ENCODE measurements around the gene GLTP.

Gene GLTP

DNA sequence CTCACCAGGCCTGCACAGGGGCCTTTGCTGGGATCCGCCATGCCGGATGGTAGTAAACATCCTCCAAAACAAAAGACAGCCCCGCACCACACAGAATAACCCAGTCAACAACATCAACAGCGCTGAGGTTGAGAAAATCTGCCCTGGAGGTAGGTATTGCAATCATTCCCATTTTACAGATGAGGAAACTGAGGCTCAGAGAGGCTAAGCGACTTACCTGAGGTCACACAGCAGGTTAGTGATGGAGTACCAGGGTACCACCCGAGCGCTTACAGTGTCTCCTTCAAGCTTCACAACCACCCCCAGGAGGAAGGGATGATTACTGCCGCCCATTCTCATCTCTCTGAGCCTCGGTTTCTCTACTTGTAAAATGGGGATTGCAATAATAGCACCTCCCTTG is 62.1 kb downstream of the GLTP start:
- H3K4me1 ChIP-seq (ENCODE audit: insufficient read depth, low read length, poor library complexity, severe bottlenecking) = no peaks in the 10 kb centered on the region
- H3K4me3 ChIP-seq (ENCODE audit: low read length, poor library complexity, severe bottlenecking) = no peak overlapping the region
- H3K9me2 ChIP-seq (replicated peaks; ENCODE audit: low read depth, low read length) = no peaks in the 10 kb centered on the region
- H3K27me3 ChIP-seq (ENCODE audit: insufficient read depth, low read length, poor library complexity, severe bottlenecking) = no peaks in the 10 kb centered on the region
- no peaks in the 10 kb centered on the region for H3K9me3 ChIP-seq (ENCODE audit: insufficient read depth, low read depth, low read length)
- H2AFZ ChIP-seq (ENCODE audit: low read length) = no peak overlapping the region
- H3F3A ChIP-seq (ENCODE audit: low read depth) = no peaks in the 10 kb centered on the region
- H3K4me2 ChIP-seq (ENCODE audit: low read depth, low read length, poor library complexity, severe bottlenecking) = no peak overlapping the region
- no peak overlapping the region for H3K9ac ChIP-seq (ENCODE audit: low read depth, low read length, poor library complexity, severe bottlenecking)
- no peak for TF ChIP-seq EZH2phosphoT487 (IDR thresholded peaks at IDR 0.05; ENCODE audit: borderline replicate concordance)
- TF ChIP-seq, protein P1, sequence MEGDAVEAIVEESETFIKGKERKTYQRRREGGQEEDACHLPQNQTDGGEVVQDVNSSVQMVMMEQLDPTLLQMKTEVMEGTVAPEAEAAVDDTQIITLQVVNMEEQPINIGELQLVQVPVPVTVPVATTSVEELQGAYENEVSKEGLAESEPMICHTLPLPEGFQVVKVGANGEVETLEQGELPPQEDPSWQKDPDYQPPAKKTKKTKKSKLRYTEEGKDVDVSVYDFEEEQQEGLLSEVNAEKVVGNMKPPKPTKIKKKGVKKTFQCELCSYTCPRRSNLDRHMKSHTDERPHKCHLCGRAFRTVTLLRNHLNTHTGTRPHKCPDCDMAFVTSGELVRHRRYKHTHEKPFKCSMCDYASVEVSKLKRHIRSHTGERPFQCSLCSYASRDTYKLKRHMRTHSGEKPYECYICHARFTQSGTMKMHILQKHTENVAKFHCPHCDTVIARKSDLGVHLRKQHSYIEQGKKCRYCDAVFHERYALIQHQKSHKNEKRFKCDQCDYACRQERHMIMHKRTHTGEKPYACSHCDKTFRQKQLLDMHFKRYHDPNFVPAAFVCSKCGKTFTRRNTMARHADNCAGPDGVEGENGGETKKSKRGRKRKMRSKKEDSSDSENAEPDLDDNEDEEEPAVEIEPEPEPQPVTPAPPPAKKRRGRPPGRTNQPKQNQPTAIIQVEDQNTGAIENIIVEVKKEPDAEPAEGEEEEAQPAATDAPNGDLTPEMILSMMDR (conservative IDR thresholded peaks at IDR 0.05; ENCODE audit: low read length) = no peak
- no peaks in the 10 kb centered on the region for H3K79me2 ChIP-seq (ENCODE audit: insufficient read depth, low read length)
- no peaks in the 10 kb centered on the region for H4K20me1 ChIP-seq (ENCODE audit: insufficient read depth, low read length, poor library complexity, severe bottlenecking)
- no peaks in the 10 kb centered on the region for H3K36me3 ChIP-seq (ENCODE audit: insufficient read depth, low read length)

DNA sequence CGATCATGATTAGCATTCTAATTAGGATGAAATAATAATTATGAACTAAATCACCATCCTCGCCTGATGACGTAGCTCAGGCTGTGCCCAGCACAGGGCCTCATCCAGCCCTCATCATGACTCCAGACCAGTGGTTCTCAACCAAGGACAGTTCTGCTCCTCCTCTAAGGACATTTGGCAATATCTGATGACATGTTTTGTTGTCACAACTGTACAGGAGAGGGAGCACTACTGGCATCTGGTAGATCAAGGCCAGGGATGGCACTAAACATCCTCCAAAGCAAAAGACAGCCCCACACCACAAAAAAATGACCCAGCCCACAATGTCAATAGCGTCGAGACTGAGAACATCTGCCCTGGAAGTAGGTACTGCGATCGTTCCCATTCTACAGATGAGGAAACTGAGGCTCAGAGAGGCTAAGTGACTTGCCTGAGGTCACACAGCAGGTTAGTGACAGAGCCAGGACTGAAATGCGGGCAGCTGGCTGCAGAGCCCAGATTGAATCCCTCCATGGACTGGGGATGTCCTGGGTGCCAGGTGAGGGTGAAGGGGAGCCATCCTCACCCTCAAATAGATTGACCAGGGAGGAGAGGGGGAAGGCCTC is 62.6 kb downstream of the GLTP start:
- H3K9ac ChIP-seq (ENCODE audit: low read depth, low read length, poor library complexity, severe bottlenecking) = no peak overlapping the region
- H3K9me2 ChIP-seq (replicated peaks; ENCODE audit: low read depth, low read length) = no peaks in the 10 kb centered on the region
- H3K36me3 ChIP-seq (ENCODE audit: insufficient read depth, low read length) = no peaks in the 10 kb centered on the region
- H2AFZ ChIP-seq (ENCODE audit: low read length) = no peak overlapping the region
- H3K79me2 ChIP-seq (ENCODE audit: insufficient read depth, low read length) = no peaks in the 10 kb centered on the region
- H3K4me2 ChIP-seq (ENCODE audit: low read depth, low read length, poor library complexity, severe bottlenecking) = no peak overlapping the region
- H3K4me1 ChIP-seq (ENCODE audit: insufficient read depth, low read length, poor library complexity, severe bottlenecking) = no peaks in the 10 kb centered on the region
- no peaks in the 10 kb centered on the region for H4K20me1 ChIP-seq (ENCODE audit: insufficient read depth, low read length, poor library complexity, severe bottlenecking)
- no peaks in the 10 kb centered on the region for H3K9me3 ChIP-seq (ENCODE audit: insufficient read depth, low read depth, low read length)
- no peaks in the 10 kb centered on the region for H3F3A ChIP-seq (ENCODE audit: low read depth)
- no peak for TF ChIP-seq EZH2phosphoT487 (IDR thresholded peaks at IDR 0.05; ENCODE audit: borderline replicate concordance)
- TF ChIP-seq, protein P1 (conservative IDR thresholded peaks at IDR 0.05; ENCODE audit: low read length) = no peak
- H3K27me3 ChIP-seq (ENCODE audit: insufficient read depth, low read length, poor library complexity, severe bottlenecking) = no peaks in the 10 kb centered on the region
- no peak overlapping the region for H3K4me3 ChIP-seq (ENCODE audit: low read length, poor library complexity, severe bottlenecking)

DNA sequence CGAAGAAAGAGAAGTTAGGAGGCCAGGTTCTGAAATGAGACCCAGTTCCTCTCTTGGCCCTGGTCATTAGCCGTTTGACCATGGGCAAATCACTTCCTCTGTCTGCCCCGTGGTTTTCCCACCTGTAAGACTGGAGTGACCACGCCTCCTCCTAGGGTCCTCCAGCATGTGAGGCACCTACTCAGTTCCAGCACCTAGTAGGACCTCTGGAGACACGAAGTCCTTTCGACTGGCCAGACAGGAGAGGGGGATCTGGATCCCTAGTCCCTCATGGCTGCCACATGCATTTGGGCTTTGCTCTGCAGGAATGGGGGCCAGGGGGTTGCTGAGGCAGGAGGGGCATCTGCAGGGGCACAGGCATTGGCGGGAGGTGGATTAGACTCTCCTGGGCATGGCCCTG is 63.5 kb downstream of the GLTP start:
- Histone ChIP-seq H2AFZ (ENCODE audit: low read length) (no peak overlapping the region), H3K4me2 (ENCODE audit: low read depth, low read length, poor library complexity, severe bottlenecking) (no peak overlapping the region), H3K27me3 (ENCODE audit: insufficient read depth, low read length, poor library complexity, severe bottlenecking) (no peaks in the 10 kb centered on the region), H3K9me3 (ENCODE audit: insufficient read depth, low read depth, low read length) (no peaks in the 10 kb centered on the region), H4K20me1 (ENCODE audit: insufficient read depth, low read length, poor library complexity, severe bottlenecking) (no peaks in the 10 kb centered on the region), H3K79me2 (ENCODE audit: insufficient read depth, low read length) (no peaks in the 10 kb centered on the region), H3F3A (ENCODE audit: low read depth) (no peaks in the 10 kb centered on the region), H3K4me3 (ENCODE audit: low read length, poor library complexity, severe bottlenecking) (no peak overlapping the region), H3K9ac (ENCODE audit: low read depth, low read length, poor library complexity, severe bottlenecking) (no peak overlapping the region), H3K9me2 (replicated peaks; ENCODE audit: low read depth, low read length) (no peaks in the 10 kb centered on the region), H3K36me3 (ENCODE audit: insufficient read depth, low read length) (no peaks in the 10 kb centered on the region), H3K4me1 (ENCODE audit: insufficient read depth, low read length, poor library complexity, severe bottlenecking) (no peaks in the 10 kb centered on the region)
- no peak for TF ChIP-seq EZH2phosphoT487 (IDR thresholded peaks at IDR 0.05; ENCODE audit: borderline replicate concordance)
- TF ChIP-seq, protein P1 (conservative IDR thresholded peaks at IDR 0.05; ENCODE audit: low read length) = no peak
